ENCODE results near the gene ESRP2. TPM values are rescaled to one million over a fixed set of nuclear protein-coding genes. Genes with fewer than 3 reads are reported as not detected.

ESRP2 gene
- total RNA-seq: 1 to 10 TPM in 2 of 4 donors, under 1 TPM in 2; 0.42 to 2.4 (median 1.2) TPM

DNA sequence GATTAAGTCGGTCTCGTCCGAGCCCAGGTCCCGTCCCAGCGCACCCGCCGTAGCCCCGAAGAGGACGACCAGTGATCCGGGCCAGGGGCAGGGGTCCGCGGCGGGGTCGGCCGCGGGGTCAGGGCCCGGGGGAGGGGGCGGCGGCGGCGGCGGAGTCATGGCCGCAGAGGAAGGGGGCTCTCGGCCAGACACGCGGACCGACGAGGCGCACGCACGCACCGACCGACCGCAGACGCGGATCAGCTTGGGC lies at the start of gene ESRP2:
Gene ESRP2 (minus strand): TSS at position 241 of the 250 bp plus-strand sequence. CDS start 82 bp downstream, at position 159.
- H3K9me3 ChIP-seq: no peaks in the 10 kb centered on the region
- H3K36me3 ChIP-seq: peaks cover 0 to 15% (median 0%) of the 10 kb centered on the region in 3 donors
- 9 to 12% methylated on average over 19 to 31 of the region's 36 CpGs for WGBS, 2 donors
- TF ChIP-seq, protein P1, sequence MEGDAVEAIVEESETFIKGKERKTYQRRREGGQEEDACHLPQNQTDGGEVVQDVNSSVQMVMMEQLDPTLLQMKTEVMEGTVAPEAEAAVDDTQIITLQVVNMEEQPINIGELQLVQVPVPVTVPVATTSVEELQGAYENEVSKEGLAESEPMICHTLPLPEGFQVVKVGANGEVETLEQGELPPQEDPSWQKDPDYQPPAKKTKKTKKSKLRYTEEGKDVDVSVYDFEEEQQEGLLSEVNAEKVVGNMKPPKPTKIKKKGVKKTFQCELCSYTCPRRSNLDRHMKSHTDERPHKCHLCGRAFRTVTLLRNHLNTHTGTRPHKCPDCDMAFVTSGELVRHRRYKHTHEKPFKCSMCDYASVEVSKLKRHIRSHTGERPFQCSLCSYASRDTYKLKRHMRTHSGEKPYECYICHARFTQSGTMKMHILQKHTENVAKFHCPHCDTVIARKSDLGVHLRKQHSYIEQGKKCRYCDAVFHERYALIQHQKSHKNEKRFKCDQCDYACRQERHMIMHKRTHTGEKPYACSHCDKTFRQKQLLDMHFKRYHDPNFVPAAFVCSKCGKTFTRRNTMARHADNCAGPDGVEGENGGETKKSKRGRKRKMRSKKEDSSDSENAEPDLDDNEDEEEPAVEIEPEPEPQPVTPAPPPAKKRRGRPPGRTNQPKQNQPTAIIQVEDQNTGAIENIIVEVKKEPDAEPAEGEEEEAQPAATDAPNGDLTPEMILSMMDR (IDR thresholded peaks at IDR 0.05): no peak
- TF ChIP-seq POLR2A (IDR thresholded peaks at IDR 0.05) (no peak), EP300 (IDR thresholded peaks at IDR 0.05) (no peak)
- DNase-seq (ENCODE audit: low spot score in 2 of 2): no peak
- peak within 1 kb of the TSS; percentile 55 to 75 (median 61) for H3K4me3 ChIP-seq
- peak within 1 kb of the TSS; percentile 85 to 96 (median 88) for H3K27ac ChIP-seq
- no peaks in the 10 kb centered on the region for H3K27me3 ChIP-seq
- peaks cover 0 to 48% (median 10%) of the 10 kb centered on the region in 4 donors for H3K4me1 ChIP-seq

DNA sequence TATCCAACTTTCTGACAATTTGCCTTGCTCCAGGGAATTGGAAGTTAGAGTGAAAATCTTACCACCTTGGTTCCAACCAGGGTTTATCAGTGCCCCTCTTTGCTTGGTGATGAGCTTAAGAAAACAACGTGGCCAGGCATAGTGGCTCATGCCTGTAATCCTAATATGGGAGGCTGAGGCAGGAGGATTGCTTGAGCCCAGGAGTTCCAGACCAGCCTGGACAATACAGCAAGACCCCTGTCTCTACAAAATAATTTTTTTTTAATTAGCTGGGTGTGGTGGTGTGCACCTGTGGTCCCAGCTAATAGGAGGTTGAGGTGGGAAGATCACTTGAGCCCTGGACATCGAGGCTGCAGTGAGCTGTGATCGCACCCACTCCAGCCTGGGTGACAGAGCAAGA lies 49.8 kb upstream of the ESRP2 start:
- 92 to 97% methylated on average over 3 of the region's 3 CpGs for WGBS, 2 donors
- peaks cover 0 to 30% (median 0%) of the 10 kb centered on the region in 3 donors for H3K36me3 ChIP-seq

DNA sequence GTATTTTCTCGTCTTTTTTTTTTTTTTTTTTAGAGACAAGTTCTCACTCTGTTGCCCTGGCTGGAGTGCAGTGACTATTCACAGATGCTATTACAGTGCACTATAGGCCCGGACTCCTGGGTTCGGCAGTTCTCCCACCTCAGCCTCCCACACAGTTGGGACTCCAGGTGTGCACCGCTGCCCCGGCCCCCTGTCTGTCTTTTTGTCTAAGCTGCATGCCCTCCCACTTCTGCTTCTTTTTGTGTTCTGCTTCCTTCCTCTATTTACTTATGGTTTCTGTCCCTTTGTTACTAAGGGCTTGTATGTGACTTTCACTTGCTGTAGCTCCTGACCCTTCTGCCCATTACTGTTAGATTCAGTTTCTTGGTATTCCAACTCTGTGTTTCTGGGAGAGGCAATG lies 48.9 kb upstream of the ESRP2 start:
- H3K9me3 ChIP-seq: no peaks in the 10 kb centered on the region

More for the DNA sequence above, 49.8 kb upstream of the ESRP2 start:
- peaks cover 0 to 100% (median 77%) of the 10 kb centered on the region in 4 donors for H3K4me1 ChIP-seq
- no peaks in the 10 kb centered on the region for H3K27me3 ChIP-seq
- H3K9me3 ChIP-seq: no peaks in the 10 kb centered on the region
- H3K4me3 ChIP-seq: no peak overlapping the region
- peak overlapping the region; percentile 33 to 88 (median 74) for H3K27ac ChIP-seq
- DNase-seq (ENCODE audit: low spot score in 2 of 2): no peak
- TF ChIP-seq POLR2A (IDR thresholded peaks at IDR 0.05) (no peak), EP300 (IDR thresholded peaks at IDR 0.05) (no peak)
- TF ChIP-seq, protein P1 (IDR thresholded peaks at IDR 0.05): no peak

DNA sequence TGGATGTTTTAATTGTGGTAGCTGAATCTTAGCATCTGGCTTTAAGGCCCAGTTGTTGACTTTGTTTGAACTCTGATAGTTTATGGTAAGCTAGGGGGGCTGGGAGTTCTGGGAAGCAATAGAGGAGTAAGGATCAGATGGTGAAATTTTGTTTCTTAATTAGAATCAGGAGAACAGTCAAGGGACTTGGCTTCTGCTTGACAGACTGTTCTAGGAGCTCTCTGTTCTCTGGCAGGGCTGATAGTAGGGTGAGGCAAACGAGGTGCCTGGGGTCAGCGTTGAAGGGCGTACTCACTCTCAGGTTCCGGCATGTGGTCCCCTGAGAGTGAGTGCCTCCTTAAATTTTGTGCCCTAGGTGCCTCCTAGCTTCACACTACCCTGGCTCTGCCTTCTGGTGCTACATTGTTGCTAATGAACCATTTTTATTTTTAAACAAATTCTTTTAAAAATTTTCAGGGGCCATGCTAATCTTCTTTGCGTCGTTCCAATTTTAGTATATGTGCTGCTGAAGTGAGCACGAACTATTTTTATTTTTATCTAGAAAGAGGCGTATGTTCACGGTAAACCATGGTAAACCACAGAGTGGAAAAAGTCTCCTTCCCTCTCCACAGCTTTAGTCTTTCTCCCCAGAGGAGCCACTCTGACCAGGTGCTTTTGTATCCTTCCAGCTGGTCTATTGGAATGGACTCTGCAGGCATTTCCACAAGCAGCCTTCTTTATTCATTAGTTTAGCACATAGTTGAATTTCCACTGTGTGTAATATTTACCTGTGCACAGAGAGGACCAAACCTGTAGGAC lies 48.1 kb upstream of the ESRP2 start:
- DNase-seq (ENCODE audit: low spot score in 2 of 2): peak; percentile 63 to 79
- WGBS, 2 donors: 57 to 58% methylated on average over 9 of the region's 9 CpGs
- TF ChIP-seq, protein P1 (IDR thresholded peaks at IDR 0.05): no peak
- peak; percentile 75 to 90 for TF ChIP-seq EP300 (IDR thresholded peaks at IDR 0.05)
- peak in 1 of 2 donors; percentile 5 for TF ChIP-seq POLR2A (IDR thresholded peaks at IDR 0.05)
- H3K4me3 ChIP-seq: no peak overlapping the region
- H3K27me3 ChIP-seq: no peaks in the 10 kb centered on the region
- peak overlapping the region; percentile 71 to 88 (median 76) for H3K27ac ChIP-seq
- H3K4me1 ChIP-seq: peaks cover 0 to 99% (median 67%) of the 10 kb centered on the region in 4 donors
- peaks cover 0 to 21% (median 0%) of the 10 kb centered on the region in 3 donors for H3K36me3 ChIP-seq
- no peaks in the 10 kb centered on the region for H3K9me3 ChIP-seq

More for the DNA sequence above, 48.9 kb upstream of the ESRP2 start:
- Histone ChIP-seq H3K36me3 (peaks cover 0 to 26% (median 0%) of the 10 kb centered on the region in 3 donors), H3K4me1 (peaks cover 0 to 100% (median 75%) of the 10 kb centered on the region in 4 donors), H3K4me3 (no peak overlapping the region), H3K27me3 (no peaks in the 10 kb centered on the region), H3K27ac (peak overlapping the region; percentile 33 to 88 (median 74))
- no peak for TF ChIP-seq POLR2A (IDR thresholded peaks at IDR 0.05)
- TF ChIP-seq, protein P1 (IDR thresholded peaks at IDR 0.05): no peak
- no peak for TF ChIP-seq EP300 (IDR thresholded peaks at IDR 0.05)
- no peak for DNase-seq (ENCODE audit: low spot score in 2 of 2)
- WGBS, 2 donors: 65 to 76% methylated on average over 5 of the region's 5 CpGs

DNA sequence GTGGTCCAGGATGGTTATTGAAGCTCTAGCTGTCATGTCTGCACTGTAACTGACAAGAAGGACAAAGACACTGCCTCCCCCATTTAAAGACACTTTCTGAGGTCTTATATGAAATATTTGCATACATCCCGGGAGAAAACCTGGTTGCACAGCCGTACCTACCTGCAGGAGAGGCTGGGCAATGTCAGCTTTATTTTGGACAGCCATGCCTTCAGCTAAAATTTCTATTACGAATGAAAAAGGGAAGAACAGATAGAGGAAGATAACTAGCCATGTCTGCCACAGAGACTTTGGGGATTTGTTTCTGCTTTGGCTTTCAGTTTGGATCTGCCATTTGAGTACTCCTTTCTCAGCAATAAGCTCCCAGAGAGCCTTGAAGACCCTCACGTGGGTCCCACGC lies 47.4 kb upstream of the ESRP2 start:
- H3K4me1 ChIP-seq: peaks cover 0 to 93% (median 63%) of the 10 kb centered on the region in 4 donors
- 57 to 63% methylated on average over 5 of the region's 5 CpGs for WGBS, 2 donors
- DNase-seq (ENCODE audit: low spot score in 2 of 2): no peak

More for the DNA sequence above, 47.4 kb upstream of the ESRP2 start:
- Histone ChIP-seq H3K27ac (peak overlapping the region; percentile 71 to 88 (median 76)), H3K36me3 (peaks cover 0 to 21% (median 0%) of the 10 kb centered on the region in 3 donors), H3K9me3 (no peaks in the 10 kb centered on the region), H3K27me3 (no peaks in the 10 kb centered on the region), H3K4me3 (no peak overlapping the region)
- TF ChIP-seq POLR2A (IDR thresholded peaks at IDR 0.05) (no peak), EP300 (IDR thresholded peaks at IDR 0.05) (no peak)
- TF ChIP-seq, protein P1 (IDR thresholded peaks at IDR 0.05): no peak

All from tibial nerve (tissue), 4 donors.